Activated naive CD4-positive, alpha-beta T cell (primary cell): Measurements from ENCODE around the gene GAB3.

Experiments used
- DNase-seq, 4 experiments: peaks; one replicate each; lab custom pipeline; 2025; lab: John Stamatoyannopoulos, UW

Gene GAB3

DNA sequence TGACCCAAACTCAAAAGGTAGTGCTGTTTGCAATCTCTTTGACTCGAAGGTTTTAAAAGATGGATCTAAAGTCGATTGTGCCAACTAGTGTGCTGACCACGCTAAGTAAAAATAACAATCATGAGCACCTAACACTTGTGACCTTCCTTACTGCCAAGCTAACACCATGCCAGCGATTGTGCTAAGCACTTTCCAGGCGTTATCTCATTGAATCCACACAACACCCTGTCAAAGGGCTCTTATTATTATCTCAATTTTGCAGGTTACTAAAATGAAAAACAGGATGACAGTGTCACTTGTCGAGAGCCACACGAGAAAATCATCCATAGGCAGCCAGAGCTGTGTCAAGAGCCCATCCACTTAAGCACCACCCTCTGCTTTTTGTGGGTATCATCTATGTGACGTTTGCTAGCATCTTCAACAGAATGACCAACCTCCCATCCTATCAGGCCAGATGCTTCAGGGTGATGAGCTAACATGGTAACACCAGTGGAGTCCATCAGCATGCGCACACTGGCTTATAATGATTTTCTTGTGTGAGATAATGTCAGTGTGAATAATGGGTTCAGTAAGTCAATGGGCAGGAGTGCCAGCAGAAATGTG lies 893 bp upstream of the GAB3 start:
- no peak for DNase-seq

DNA sequence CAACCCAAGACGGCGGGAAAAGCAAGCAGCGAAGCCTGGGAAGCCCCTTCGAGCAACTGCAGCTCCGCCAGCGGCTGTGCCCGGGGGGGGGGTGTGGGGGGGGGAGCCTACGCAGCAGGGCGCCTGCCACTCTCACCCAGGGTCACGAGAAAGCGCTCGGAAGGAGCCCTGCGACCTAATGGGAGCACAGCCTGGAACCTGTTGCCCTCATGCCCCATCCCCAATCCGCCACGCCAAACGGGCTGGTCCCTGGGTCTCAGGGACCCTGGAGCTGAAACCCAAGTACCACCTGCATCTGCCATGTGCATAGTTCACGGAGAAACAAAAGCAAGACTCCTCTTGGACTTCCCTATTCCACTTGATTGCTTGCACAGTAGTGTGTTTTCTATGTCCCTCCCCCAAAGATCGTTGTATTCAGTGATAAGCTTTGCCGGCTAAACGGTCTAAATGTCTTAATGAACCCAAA lies 359 bp upstream of the GAB3 start:
- DNase-seq, result peak in 1 of 4 experiments; percentile 36

GRCh38 chrX:154749856-154750255 lies 1.0 kb downstream of the GAB3 start:
- no peak for DNase-seq

GRCh38 chrX:154748712-154749339 lies 2.1 kb downstream of the GAB3 start:
- DNase-seq, result no peak

- DNase-seq, result no peak
Observed at GRCh38 chrX:154742613-154743012, 8.3 kb downstream of the GAB3 start.

- no peak for DNase-seq
Observed at GRCh38 chrX:154739952-154740465, 10.9 kb downstream of the GAB3 start.

- no peak for DNase-seq
Observed at GRCh38 chrX:154738011-154738738, 12.7 kb downstream of the GAB3 start.

GRCh38 chrX:154737136-154737535 lies 13.7 kb downstream of the GAB3 start:
- no peak for DNase-seq

DNA sequence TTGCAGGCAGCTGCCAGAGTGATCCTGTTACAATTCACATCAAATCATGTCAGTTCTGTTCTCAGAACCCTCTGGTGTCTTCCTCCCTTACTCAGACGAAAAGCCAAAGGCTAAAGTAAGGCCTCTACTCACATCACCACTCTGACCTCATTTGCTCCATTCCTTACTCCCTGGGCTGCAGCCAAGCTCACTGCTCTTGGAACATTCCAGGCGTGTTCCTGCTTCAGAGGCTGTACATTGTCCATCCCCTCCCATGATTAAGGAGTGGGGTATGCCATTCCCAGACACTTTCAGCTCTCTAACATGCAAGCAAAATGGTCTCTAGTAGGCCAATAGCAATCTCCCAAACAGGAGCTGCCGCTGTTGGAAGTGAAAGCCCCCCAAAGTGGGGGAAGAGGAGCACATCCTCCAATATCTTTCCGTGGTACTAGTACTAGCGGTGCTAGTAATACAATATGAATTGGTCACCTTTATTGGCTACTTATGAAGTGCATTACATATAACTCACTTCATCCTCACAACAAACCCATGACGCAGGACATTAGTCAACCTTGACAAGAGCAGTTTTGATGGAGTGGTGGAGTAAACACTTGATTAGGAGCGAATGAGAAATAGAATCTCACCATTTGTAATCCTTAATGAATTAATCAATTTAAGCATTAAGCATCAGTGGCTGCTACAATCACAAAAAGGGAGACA lies 15.0 kb downstream of the GAB3 start:
- no peak for DNase-seq

DNA sequence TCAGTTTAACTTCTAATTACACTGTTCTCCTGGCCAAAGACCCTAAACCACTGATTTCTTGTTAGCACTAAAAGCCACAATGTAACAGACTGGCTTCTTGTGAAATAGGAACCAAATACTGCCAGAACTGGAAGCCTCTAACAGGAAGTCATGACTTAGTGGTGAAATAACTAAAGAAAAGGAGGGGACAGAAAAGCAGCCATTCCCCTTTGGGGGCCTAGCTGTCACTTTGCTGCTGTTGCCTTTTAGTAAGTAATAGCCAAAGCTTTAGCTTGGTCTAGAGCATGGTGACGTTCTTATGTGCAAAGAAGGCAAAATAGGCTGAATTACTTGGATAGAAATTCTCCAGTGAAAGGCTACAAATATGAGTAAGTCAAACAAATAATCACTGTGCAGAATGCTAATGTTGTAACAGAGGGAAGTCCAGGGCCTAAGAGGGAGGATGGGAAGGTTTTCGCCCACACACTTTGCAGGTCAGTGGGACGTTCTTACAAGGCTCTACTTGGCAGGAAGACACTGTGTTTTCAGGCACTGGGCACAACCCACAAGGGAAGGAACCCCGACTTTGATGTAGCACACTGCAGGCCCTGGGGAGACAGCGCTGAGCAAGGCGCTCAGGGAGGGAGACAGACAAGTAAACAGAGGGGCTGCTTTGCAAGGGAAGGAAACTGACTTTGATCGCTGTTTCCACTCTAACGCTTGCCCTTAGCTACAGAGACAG lies 16.7 kb downstream of the GAB3 start:
- DNase-seq, result no peak

DNA sequence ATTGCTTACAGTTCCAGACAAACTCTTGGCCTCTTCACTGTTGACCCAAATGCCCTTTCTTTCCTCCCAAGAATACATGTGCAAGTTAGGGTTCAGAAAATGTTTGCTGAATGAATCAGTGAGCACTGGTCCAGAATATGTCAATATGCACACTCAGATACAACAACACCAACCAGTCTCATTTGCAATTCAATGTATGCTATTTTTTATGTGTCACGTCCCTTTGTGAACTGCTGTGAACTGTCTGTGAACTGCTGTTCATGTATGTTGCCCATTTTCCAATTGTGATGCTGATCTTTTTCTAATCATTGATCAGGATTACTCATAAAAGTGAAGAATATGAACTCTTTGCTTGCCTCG lies 17.8 kb downstream of the GAB3 start:
- DNase-seq, result no peak

DNA sequence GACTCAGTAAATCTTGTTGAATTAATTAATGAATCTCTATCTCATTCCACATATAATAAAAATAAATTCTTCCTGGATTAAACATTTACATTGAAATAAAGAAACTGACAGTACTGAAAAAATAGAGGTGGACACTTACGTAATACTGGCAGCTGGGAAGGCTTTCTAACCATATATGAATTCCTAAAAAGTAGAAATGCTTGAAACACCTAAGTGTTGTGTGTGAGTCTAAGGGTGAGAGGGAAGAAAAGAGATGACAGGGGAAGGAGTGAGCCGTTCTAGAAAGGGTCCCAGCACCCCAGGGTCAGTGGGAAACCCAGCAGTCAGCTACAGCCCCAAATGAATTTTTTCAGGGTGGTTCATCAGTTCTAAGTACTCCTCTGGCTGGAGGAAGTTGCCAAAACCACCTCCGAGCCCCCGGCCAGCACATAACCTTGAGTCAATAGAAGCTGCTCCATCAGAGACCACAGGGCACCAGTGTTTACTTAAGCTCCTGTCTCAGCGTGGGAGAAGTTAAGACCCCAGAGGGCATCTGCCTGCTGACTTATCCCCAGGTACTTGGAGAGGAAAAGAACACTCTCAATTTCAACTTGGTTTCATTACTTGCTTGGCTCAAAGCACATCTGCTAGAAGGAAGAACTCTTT lies 18.3 kb downstream of the GAB3 start:
- DNase-seq, result no peak

DNA sequence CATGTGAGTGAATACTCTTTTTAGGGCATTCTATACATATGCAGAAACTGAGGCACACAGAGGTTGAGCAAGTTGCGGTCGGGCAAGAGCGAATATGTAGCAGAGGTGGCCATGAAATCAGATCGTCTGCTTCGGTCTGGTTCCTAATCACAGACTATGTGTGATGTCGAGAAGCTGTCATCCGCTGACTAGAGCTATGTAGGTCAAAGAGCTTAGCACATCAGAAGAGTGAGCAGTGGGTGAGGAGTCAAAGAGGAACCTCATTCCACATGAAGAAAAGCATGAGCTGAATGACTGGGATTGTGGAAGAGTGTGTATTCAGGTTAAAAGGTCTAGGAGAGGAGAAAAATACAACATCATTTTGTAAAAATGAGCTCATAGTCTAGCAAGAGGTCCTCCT lies 19.0 kb downstream of the GAB3 start:
- no peak for DNase-seq

DNA sequence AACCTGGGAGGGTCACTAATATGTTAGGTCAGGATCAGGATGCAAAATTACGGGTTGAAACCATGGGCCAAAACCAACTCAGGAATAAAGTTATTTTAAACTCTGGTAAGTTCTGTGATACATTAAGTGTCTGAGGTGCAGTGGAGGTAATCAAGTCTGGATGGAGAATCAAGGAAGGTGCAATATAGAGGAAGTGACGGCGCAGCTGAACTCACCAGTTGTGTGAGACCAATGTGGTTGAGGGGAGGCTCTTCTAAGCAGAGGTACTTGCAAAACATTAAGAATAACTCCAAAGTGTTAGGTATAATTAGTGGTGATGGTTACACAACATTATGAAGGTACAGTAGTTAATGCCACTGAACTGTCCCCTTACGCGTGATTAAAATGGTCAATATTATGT lies 19.7 kb downstream of the GAB3 start:
- no peak for DNase-seq

- DNase-seq, result no peak
Observed at GRCh38 chrX:154730253-154730891, 20.5 kb downstream of the GAB3 start.

DNA sequence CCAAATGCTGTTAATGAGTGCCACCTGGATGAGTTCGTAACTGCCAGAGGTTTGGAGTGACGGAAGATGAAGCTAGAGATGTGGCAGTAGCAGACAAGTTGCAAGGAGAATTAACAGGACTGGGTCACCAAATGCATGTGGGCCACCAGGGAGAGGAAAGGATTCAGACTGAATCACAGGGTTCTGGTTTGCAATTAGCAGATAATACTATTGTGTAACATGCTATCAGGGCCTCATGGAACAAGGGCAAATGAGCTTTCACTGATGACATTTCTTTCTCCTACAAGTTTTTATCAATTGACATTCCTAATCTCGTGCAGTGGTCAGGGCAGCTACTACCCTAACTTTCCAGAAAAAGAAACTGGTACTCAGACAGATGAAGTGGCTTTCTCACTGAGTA lies 21.4 kb downstream of the GAB3 start:
- no peak for DNase-seq

GRCh38 chrX:154728431-154729190 lies 22.3 kb downstream of the GAB3 start:
- no peak for DNase-seq

GRCh38 chrX:154727871-154728270 lies 23.0 kb downstream of the GAB3 start:
- DNase-seq, result no peak

DNA sequence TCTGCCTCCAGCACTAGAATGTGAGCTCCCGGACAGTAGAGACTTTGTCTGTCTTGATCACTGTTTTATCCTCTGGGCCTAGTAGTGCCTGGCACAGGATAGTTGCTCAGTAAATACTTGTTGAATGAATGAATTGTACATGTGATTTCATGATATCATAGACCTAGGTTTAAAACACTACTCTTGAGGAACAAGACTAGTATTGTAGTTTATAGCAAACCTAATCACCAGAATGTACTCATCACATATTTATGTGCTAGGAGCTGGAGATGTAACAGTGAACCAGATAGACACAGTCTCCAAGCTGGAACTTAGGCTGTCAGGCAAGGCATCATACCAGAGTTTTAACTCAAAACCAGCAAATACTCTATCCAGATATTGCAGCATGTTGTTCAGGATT lies 23.5 kb downstream of the GAB3 start:
- no peak for DNase-seq
